A673 (cell line): Measurements from ENCODE around the gene SPRYD4. TPM values are rescaled to one million over a fixed set of nuclear protein-coding genes. Genes with fewer than 3 reads are reported as not detected.

Source experiments
- BruUV-seq: library from RNA; stranded (reverse); fragments of 400-500 nt; replicated peaks from 2 replicates; lab custom pipeline; 2021; lab: Mats Ljungman, UMichigan
- CTCF ChIA-PET: fragments of 300-600 bp; sonication (Branson Sonifier 250); formaldehyde crosslinking; loops from one replicate; lab custom pipeline; 2022; ENCODE audit warnings: antibody characterized with exemption; lab: Charles Lee
- POLR2A ChIA-PET: fragments of 300-600 bp; sonication (Branson Sonifier 250); formaldehyde crosslinking; loops from one replicate; lab custom pipeline; 2022; ENCODE audit warnings: antibody characterized with exemption; ENCODE audit not compliant: low non-redundant PET; lab: Charles Lee
- DNase-seq: peaks from one replicate; pipeline ENCODE4 v3.0.0-alpha.2; 2015; ENCODE audit warnings: low spot score
- H3K27ac ChIP-seq: fragments of 200-600 bp; sonication (generic); 2 replicates; pipeline ENCODE4 v1.5.1; 2016; ENCODE audit warnings: mixed run types, low read depth, mild to moderate bottlenecking, mixed read lengths, antibody characterized with exemption, low read length; ENCODE audit not compliant: poor library complexity, severe bottlenecking
- H3K27me3 ChIP-seq: fragments of 200-600 bp; sonication (generic); replicated peaks from 2 replicates; pipeline ENCODE4 v1.6.1; 2017; ENCODE audit warnings: mixed run types, low read depth, mild to moderate bottlenecking, mixed read lengths, antibody characterized with exemption, low read length; ENCODE audit not compliant: insufficient read depth, poor library complexity
- H3K36me3 ChIP-seq: fragments of 200-600 bp; sonication (generic); 2 replicates; pipeline ENCODE4 v1.6.1; 2016; ENCODE audit warnings: mixed run types, mild to moderate bottlenecking, mixed read lengths, antibody characterized with exemption, low read length; ENCODE audit not compliant: insufficient read depth, poor library complexity, severe bottlenecking
- H3K4me1 ChIP-seq: fragments of 200-600 bp; sonication (generic); 2 replicates; pipeline ENCODE4 v1.6.1; 2017; ENCODE audit warnings: mixed run types, mild to moderate bottlenecking, mixed read lengths, antibody characterized with exemption, low read length; ENCODE audit not compliant: insufficient read depth, poor library complexity, severe bottlenecking
- H3K4me3 ChIP-seq: fragments of 200-600 bp; sonication (generic); 2 replicates; pipeline ENCODE4 v1.5.1; 2016; ENCODE audit warnings: low read depth, mixed run types, mild to moderate bottlenecking, mixed read lengths, low read length; ENCODE audit not compliant: poor library complexity, severe bottlenecking
- H3K9me3 ChIP-seq: fragments of 200-600 bp; sonication (generic); 2 replicates; pipeline ENCODE4 v1.6.1; 2016; ENCODE audit warnings: mixed run types, low read depth, mild to moderate bottlenecking, mixed read lengths, antibody characterized with exemption, low read length; ENCODE audit not compliant: poor library complexity, severe bottlenecking
- CTCF ChIP-seq: fragments of 300-800, 200-600 bp; sonication (generic); conservative IDR thresholded peaks from 2 replicates; pipeline ENCODE4 v1.5.1; 2017; ENCODE audit warnings: low read depth, mild to moderate bottlenecking, antibody characterized with exemption, low read length, moderate library complexity, mixed read lengths
- EZH2 ChIP-seq: fragments of 200-600 bp; sonication (generic); IDR thresholded peaks from 2 replicates; pipeline ENCODE4 v1.6.1; 2017; ENCODE audit warnings: borderline replicate concordance, low read depth, mild to moderate bottlenecking, mixed read lengths, antibody characterized with exemption, low read length; ENCODE audit not compliant: poor library complexity, severe bottlenecking
- intact Hi-C: fragments of 100-400 bp; cut with micrococcal nuclease; formaldehyde crosslinking; loops from one replicate; pipeline ENCODE4 v1.10.0; 2022; ENCODE audit not compliant: unreplicated experiment
- total RNA-seq: library from RNA; stranded (reverse); gene quantifications from 2 replicates; pipeline ENCODE4 v1.2.3, GENCODE V29; 2021

SPRYD4 gene
- total RNA-seq, 1 experiment from 2014 or later: 4.7 TPM

- H3K27me3 ChIP-seq: no peaks in the 10 kb centered on the region
- intact Hi-C loops: no loop called here
- CTCF ChIA-PET: no interaction called here
- no peak for DNase-seq
- no peak overlapping the region for H3K4me3 ChIP-seq
- H3K9me3 ChIP-seq: no peaks in the 10 kb centered on the region
- no peak for TF ChIP-seq CTCF
- H3K36me3 ChIP-seq: no peaks in the 10 kb centered on the region
- POLR2A ChIA-PET: interaction anchor here (0.6 kb wide), 2 partner anchors 26 to 135 kb away, joined by 4 to 15 read pairs; partner anchors contain the start of gene CNPY2
- no peak overlapping the region for H3K27ac ChIP-seq
- no TSS peak for BruUV-seq
- peaks cover 8% of the 10 kb centered on the region for H3K4me1 ChIP-seq
Observed at GRCh38 chr12:56451147-56451546, 17.2 kb upstream of the SPRYD4 start.

GRCh38 chr12:56454557-56454956 is 13.8 kb upstream of the SPRYD4 start, which contains the start of gene MIP:
TSS of gene MIP (minus strand) at chr12:56454657. CDS start at chr12:56454613, 44 bp downstream.
- Histone ChIP-seq H3K27ac (no peak within 1 kb of the TSS), H3K36me3 (no peaks in the 10 kb centered on the region), H3K9me3 (no peaks in the 10 kb centered on the region), H3K4me1 (peaks cover 7% of the 10 kb centered on the region), H3K27me3 (no peaks in the 10 kb centered on the region), H3K4me3 (no peak within 1 kb of the TSS)
- no peak for DNase-seq
- POLR2A ChIA-PET: interaction anchor here (0.6 kb wide), 1 partner anchor 81 kb away, joined by 6 read pairs; no protein-coding TSS in a partner anchor
- no TSS peak for BruUV-seq
- CTCF ChIA-PET: no interaction called here
- intact Hi-C loops: no loop called here
- TF ChIP-seq CTCF (no peak), EZH2 (no peak)

GRCh38 chr12:56457817-56458216 is 10.6 kb upstream of the SPRYD4 start:
- Histone ChIP-seq H3K36me3 (no peaks in the 10 kb centered on the region), H3K27me3 (no peaks in the 10 kb centered on the region), H3K4me1 (no peaks in the 10 kb centered on the region), H3K9me3 (no peaks in the 10 kb centered on the region), H3K27ac (no peak overlapping the region), H3K4me3 (no peak overlapping the region)
- POLR2A ChIA-PET: no interaction called here
- TF ChIP-seq CTCF (no peak), EZH2 (no peak)
- CTCF ChIA-PET: no interaction called here
- no TSS peak for BruUV-seq
- intact Hi-C loops: no loop called here
- DNase-seq: no peak
